Measurements from ENCODE around the gene FAM177A1. TPM values are rescaled to one million over a fixed set of nuclear protein-coding genes. Genes with fewer than 3 reads are reported as not detected.

The FAM177A1 gene
- polyA plus RNA-seq, 1 experiment = 54.0 TPM

DNA sequence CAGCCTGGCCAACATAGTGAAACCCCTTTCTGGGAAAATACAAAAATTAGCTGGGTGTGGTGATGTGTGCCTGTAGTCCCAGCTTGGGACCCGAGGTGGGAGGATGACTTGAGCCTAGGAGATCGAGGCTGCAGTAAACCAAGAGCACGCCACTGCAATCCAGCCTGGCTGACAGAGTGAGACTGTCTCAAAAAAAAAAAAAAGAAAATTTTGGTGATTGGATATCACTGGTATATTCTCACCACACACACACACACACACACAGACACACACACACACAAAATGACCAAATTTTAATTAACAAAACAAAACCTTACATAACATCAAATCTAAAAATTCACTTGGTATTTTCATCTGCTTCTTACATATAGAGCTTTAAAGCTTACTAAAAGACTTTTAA is 3.4 kb upstream of the FAM177A1 start:
- no peaks in the 10 kb centered on the region for H3K9me3 ChIP-seq (ENCODE audit: control insufficient read depth, insufficient read depth, low read length)
- TF ChIP-seq, protein P1, sequence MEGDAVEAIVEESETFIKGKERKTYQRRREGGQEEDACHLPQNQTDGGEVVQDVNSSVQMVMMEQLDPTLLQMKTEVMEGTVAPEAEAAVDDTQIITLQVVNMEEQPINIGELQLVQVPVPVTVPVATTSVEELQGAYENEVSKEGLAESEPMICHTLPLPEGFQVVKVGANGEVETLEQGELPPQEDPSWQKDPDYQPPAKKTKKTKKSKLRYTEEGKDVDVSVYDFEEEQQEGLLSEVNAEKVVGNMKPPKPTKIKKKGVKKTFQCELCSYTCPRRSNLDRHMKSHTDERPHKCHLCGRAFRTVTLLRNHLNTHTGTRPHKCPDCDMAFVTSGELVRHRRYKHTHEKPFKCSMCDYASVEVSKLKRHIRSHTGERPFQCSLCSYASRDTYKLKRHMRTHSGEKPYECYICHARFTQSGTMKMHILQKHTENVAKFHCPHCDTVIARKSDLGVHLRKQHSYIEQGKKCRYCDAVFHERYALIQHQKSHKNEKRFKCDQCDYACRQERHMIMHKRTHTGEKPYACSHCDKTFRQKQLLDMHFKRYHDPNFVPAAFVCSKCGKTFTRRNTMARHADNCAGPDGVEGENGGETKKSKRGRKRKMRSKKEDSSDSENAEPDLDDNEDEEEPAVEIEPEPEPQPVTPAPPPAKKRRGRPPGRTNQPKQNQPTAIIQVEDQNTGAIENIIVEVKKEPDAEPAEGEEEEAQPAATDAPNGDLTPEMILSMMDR (IDR thresholded peaks at IDR 0.05; ENCODE audit: low read depth, low read length) = no peak
- no peak for DNase-seq (ENCODE audit: low read depth, low spot score)
- ChIA-PET POLR2A (interaction anchor here (0.6 to 1.0 kb wide), 4 partner anchors 8 to 228 kb away, joined by 3 to 7 read pairs (median 4); no protein-coding TSS in a partner anchor), CTCF (interaction anchor here (0.6 kb wide), 1 partner anchor 464 kb away, joined by 3 read pairs; no protein-coding TSS in a partner anchor)
- H3K4me3 ChIP-seq (ENCODE audit: low read depth, low read length) = no peak overlapping the region
- H3K27me3 ChIP-seq (ENCODE audit: control insufficient read depth, insufficient read depth, low read length) = no peaks in the 10 kb centered on the region
- H3K27ac ChIP-seq (ENCODE audit: low read depth, low read length) = no peak overlapping the region

DNA sequence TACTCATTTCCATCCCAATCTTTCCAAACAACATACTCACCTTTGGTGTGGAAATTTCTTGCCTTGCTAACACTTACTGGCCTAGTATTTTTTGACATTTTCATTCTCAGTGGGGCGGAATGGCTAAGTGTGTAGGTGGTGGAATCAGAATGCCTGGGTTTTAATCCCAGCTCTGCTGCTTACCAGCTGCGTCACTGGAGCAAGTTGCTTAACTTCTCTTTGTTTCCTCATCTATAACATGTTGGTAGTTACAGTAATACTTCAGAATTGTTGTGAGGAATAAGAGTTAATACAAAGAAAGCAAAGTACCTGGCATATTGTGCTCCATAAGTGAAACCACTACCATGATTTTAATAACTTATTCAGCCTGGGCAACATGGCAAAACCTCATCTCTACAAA is 3.0 kb upstream of the FAM177A1 start:
- no peak for DNase-seq (ENCODE audit: low read depth, low spot score)
- no peaks in the 10 kb centered on the region for H3K9me3 ChIP-seq (ENCODE audit: control insufficient read depth, insufficient read depth, low read length)
- ChIA-PET POLR2A (interaction anchor here (0.6 to 0.7 kb wide), 2 partner anchors 34 to 59 kb away, joined by 3 to 7 read pairs; no protein-coding TSS in a partner anchor), CTCF (interaction anchor here (0.6 kb wide), 1 partner anchor 464 kb away, joined by 3 read pairs; no protein-coding TSS in a partner anchor)
- no peaks in the 10 kb centered on the region for H3K27me3 ChIP-seq (ENCODE audit: control insufficient read depth, insufficient read depth, low read length)
- H3K27ac ChIP-seq (ENCODE audit: low read depth, low read length) = no peak overlapping the region
- H3K4me3 ChIP-seq (ENCODE audit: low read depth, low read length) = no peak overlapping the region
- TF ChIP-seq, protein P1 (IDR thresholded peaks at IDR 0.05; ENCODE audit: low read depth, low read length) = no peak

DNA sequence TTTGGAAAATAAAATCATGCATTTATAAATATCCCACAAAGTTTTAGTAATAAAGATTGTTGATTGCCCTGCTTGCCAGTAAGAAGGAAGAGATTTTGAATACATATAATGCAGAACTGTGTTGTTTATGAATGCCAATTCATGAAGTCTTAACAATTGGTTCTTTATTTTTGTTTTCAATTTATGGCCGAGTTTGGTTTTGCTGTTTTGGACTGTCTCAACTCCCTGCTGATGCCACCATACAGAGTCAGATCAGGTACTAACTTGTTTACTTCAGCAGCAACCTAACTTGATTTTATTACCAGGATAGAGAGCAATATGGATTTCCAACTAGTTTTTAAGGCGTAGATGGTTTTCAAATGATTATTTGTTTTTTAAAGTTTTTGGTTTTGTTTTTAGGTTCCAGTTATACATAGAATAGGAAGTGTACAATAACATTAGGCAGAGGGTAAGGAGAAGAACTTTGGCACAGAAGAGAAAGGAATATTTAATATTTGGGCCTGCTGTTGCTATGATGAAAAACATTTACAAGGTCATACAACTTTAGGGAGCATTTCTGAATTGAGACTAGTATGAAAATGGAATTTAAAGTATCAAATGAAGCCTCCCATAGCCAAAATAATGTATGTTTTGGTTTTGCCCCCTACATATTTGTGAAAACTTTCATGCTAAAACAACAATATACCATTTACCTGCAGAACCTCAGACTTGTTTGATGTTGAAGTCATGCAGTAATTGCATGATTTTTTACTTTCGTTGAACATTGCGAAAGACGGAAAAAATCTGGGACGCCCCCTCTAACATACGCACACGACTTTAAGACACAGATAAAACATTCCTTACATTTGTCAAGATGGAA is 904 bp upstream of the FAM177A1 start:
- ChIA-PET POLR2A (interaction anchor here (0.5 to 1.8 kb wide), 10 partner anchors 13 to 359 kb away, joined by 3 to 6 read pairs (median 4); partner anchors contain the start of genes BAZ1A and PSMA6), CTCF (interaction anchor here (0.7 kb wide), 1 partner anchor 377 kb away, joined by 3 read pairs; no protein-coding TSS in a partner anchor)
- Histone ChIP-seq H3K27me3 (ENCODE audit: control insufficient read depth, insufficient read depth, low read length) (no peaks in the 10 kb centered on the region), H3K27ac (ENCODE audit: low read depth, low read length) (peak overlapping the region; percentile 96), H3K4me3 (ENCODE audit: low read depth, low read length) (peak overlapping the region; percentile 85), H3K9me3 (ENCODE audit: control insufficient read depth, insufficient read depth, low read length) (no peaks in the 10 kb centered on the region)
- TF ChIP-seq, protein P1 (IDR thresholded peaks at IDR 0.05; ENCODE audit: low read depth, low read length) = no peak
- peak; percentile 7 for DNase-seq (ENCODE audit: low read depth, low spot score)

DNA sequence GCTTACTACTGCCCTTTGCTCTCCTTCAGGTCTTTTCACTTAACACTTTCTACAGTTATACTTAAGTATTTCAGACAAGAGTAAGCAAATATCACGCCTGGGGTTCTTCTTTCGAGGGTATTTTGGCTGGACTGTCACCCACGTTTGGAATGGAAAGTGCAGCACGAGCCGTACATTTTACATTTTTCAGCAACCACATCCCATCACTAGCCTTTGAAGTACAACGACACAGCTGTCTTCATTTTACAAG is 349 bp upstream of the FAM177A1 start:
- Histone ChIP-seq H3K27me3 (ENCODE audit: control insufficient read depth, insufficient read depth, low read length) (no peaks in the 10 kb centered on the region), H3K27ac (ENCODE audit: low read depth, low read length) (peak overlapping the region; percentile 96), H3K4me3 (ENCODE audit: low read depth, low read length) (peak overlapping the region; percentile 85), H3K9me3 (ENCODE audit: control insufficient read depth, insufficient read depth, low read length) (no peaks in the 10 kb centered on the region)
- ChIA-PET CTCF (interaction anchor here (0.7 kb wide), 1 partner anchor 376 kb away, joined by 3 read pairs; no protein-coding TSS in a partner anchor), POLR2A (interaction anchor here (0.5 to 1.8 kb wide), 12 partner anchors 11 to 359 kb away, joined by 3 to 6 read pairs (median 4); partner anchors contain the start of genes BAZ1A, NFKBIA and PSMA6)
- TF ChIP-seq, protein P1 (IDR thresholded peaks at IDR 0.05; ENCODE audit: low read depth, low read length) = no peak
- no peak for DNase-seq (ENCODE audit: low read depth, low spot score)
